Measurements from ENCODE around the gene ANO2.

ANO2 gene

GRCh38 chr12:5873281-5873919 is 71.7 kb downstream of the ANO2 start:
- no peak overlapping the region for H3K4me3 ChIP-seq (ENCODE audit: low read length)
- TF ChIP-seq, protein P1, sequence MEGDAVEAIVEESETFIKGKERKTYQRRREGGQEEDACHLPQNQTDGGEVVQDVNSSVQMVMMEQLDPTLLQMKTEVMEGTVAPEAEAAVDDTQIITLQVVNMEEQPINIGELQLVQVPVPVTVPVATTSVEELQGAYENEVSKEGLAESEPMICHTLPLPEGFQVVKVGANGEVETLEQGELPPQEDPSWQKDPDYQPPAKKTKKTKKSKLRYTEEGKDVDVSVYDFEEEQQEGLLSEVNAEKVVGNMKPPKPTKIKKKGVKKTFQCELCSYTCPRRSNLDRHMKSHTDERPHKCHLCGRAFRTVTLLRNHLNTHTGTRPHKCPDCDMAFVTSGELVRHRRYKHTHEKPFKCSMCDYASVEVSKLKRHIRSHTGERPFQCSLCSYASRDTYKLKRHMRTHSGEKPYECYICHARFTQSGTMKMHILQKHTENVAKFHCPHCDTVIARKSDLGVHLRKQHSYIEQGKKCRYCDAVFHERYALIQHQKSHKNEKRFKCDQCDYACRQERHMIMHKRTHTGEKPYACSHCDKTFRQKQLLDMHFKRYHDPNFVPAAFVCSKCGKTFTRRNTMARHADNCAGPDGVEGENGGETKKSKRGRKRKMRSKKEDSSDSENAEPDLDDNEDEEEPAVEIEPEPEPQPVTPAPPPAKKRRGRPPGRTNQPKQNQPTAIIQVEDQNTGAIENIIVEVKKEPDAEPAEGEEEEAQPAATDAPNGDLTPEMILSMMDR (conservative IDR thresholded peaks at IDR 0.05; ENCODE audit: low read length): no peak
- no peak for DNase-seq (ENCODE audit: low read depth)

DNA sequence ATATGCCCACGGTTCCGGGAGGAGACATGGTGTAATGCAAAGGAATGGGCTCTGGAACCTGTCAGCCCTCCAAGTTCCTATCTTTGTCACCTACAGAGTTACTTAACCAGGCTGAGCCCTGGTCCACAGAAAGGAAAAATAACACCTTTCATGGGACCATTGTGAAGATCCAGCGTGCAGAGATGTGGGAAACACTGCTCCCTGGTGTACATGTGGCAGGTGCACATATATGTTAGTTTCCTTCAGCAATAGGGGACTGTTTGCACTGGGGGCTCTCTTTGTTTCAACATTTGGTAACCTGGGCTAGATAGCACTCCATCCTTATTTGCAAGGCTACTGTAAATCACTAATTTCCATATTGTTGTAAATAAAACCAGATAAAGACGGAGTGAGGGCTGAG is 72.3 kb downstream of the ANO2 start:
- peak; percentile 35 for DNase-seq (ENCODE audit: low read depth)
- H3K4me3 ChIP-seq (ENCODE audit: low read length): no peak overlapping the region
- TF ChIP-seq, protein P1 (conservative IDR thresholded peaks at IDR 0.05; ENCODE audit: low read length): peak; percentile 70

GRCh38 chr12:5871741-5872140 is 73.3 kb downstream of the ANO2 start:
- H3K4me3 ChIP-seq (ENCODE audit: low read length): no peak overlapping the region
- TF ChIP-seq, protein P1 (conservative IDR thresholded peaks at IDR 0.05; ENCODE audit: low read length): no peak
- DNase-seq (ENCODE audit: low read depth): no peak

DNA sequence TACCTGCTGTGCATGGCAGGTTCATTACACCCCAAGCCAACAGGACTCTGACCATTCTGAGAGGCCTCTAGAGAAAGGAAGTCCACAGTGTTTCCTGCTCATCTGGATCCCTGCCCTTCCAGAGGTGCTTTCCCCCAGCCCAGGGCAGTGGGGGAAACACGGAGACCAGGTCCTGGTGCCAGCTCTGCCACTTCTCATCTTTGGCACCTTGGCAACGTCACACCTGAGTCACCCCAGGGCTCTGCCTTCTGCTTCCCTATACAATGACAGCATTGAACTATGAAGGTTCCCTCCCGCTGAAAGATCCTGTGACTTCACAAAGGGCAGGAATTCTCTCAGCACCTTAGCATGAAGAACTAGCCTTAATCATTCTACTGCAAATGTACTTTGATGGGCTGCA is 74.9 kb downstream of the ANO2 start:
- H3K4me3 ChIP-seq (ENCODE audit: low read length): no peak overlapping the region
- no peak for DNase-seq (ENCODE audit: low read depth)
- TF ChIP-seq, protein P1 (conservative IDR thresholded peaks at IDR 0.05; ENCODE audit: low read length): no peak

DNA sequence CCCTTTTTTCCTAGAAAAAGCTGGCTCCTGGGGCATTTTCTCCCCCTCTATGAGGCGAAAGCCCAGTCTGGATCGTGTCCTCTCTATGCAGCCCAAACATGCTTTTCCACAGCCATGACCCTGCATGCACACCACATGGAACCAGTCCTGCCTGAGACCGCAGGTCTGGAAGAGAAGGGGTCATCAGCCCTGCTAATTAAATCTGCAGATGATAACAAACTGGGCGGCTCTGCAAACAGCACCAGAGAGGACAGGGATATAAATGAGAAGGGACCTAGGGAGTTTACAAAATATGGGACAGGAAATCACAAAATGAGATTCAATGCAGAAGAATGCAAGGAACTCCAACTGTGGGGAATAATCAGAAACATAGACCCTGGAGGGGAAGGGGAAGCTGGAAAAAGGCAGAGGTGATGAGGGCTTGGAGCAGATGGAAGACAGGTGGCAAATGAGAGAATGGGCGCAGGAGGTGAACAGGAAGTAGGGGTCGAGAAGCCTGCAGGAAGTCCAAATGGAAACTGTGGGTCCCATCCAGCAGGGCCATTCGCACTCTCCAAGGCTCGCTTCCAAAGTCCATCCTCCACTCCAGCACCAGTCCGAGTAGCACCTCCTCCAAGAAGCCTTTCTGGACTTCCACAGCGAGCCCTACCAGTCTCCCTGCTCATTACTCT is 76.3 kb downstream of the ANO2 start:
- H3K4me3 ChIP-seq (ENCODE audit: low read length): no peak overlapping the region
- DNase-seq (ENCODE audit: low read depth): no peak
- TF ChIP-seq, protein P1 (conservative IDR thresholded peaks at IDR 0.05; ENCODE audit: low read length): no peak

DNA sequence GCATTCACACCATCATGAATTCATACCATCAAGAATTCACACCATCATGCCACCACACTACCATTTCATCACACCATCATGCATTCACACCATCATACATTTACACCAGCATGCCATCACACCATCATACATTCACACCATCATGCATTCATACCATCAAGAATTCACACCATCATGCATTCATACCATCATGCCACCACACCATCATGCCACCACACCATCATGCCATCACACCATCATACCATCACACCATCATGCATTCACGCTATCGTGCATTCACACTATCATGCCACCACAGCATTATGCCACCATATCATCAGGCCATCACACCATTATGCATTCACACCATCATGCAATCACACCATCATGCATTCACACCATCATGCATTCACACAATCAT is 79.7 kb downstream of the ANO2 start:
- TF ChIP-seq, protein P1 (conservative IDR thresholded peaks at IDR 0.05; ENCODE audit: low read length): no peak
- H3K4me3 ChIP-seq (ENCODE audit: low read length): no peak overlapping the region
- DNase-seq (ENCODE audit: low read depth): no peak

- DNase-seq (ENCODE audit: low read depth): no peak
- no peak overlapping the region for H3K4me3 ChIP-seq (ENCODE audit: low read length)
- TF ChIP-seq, protein P1 (conservative IDR thresholded peaks at IDR 0.05; ENCODE audit: low read length): no peak
These were observed 80.1 kb downstream of the ANO2 start for GRCh38 chr12:5864972-5865371.
